H9 (cell line): Measurements from ENCODE around the gene NCOA1. TPM values are rescaled to one million over a fixed set of nuclear protein-coding genes. Genes with fewer than 3 reads are reported as not detected.
A peak's percentile ranks its signal among the peaks of the same experiment; 100 is the strongest.

Experiments used
- DNase-seq: peaks from one replicate; pipeline ENCODE4 v3.0.0-alpha.2; 2017
- H2AFZ ChIP-seq: one replicate; pipeline ENCODE4 v1.6.1; 2013; ENCODE audit warnings: mild to moderate bottlenecking, low read length, control low read depth, moderate library complexity
- H2AK5ac ChIP-seq: 2 replicates; pipeline ENCODE4 v1.6.1; 2013; ENCODE audit warnings: low read length, control low read depth, mixed read lengths; ENCODE audit not compliant: insufficient read length
- H2BK120ac ChIP-seq: one replicate; pipeline ENCODE4 v1.6.1; 2013; ENCODE audit warnings: low read depth, mild to moderate bottlenecking, low read length, control low read depth, inconsistent platforms; ENCODE audit not compliant: poor library complexity, severe bottlenecking
- H2BK12ac ChIP-seq: 2 replicates; pipeline ENCODE4 v1.6.1; 2013; ENCODE audit warnings: low read length, control low read depth, mixed read lengths, low read depth; ENCODE audit not compliant: insufficient read length
- H2BK15ac ChIP-seq: 2 replicates; pipeline ENCODE4 v1.6.1; 2013; ENCODE audit warnings: low read depth, low read length, control low read depth
- H2BK20ac ChIP-seq: one replicate; pipeline ENCODE4 v1.6.1; 2013; ENCODE audit warnings: low read depth, mild to moderate bottlenecking, low read length, control low read depth, inconsistent platforms; ENCODE audit not compliant: poor library complexity, severe bottlenecking
- H2BK5ac ChIP-seq: 2 replicates; pipeline ENCODE4 v1.6.1; 2013; ENCODE audit warnings: low read length, control low read depth, mixed read lengths; ENCODE audit not compliant: insufficient read length
- H3K14ac ChIP-seq: 2 replicates; pipeline ENCODE4 v1.6.1; 2013; ENCODE audit warnings: low read length, control low read depth; ENCODE audit not compliant: insufficient read depth
- H3K18ac ChIP-seq: 2 replicates; pipeline ENCODE4 v1.6.1; 2013; ENCODE audit warnings: low read depth, mild to moderate bottlenecking, mixed read lengths, low read length, control low read depth; ENCODE audit not compliant: insufficient read length
- H3K23ac ChIP-seq: 2 replicates; pipeline ENCODE4 v1.6.1; 2013; ENCODE audit warnings: low read length, control low read depth, mixed read lengths, low read depth; ENCODE audit not compliant: insufficient read length
- H3K23me2 ChIP-seq: 2 replicates; pipeline ENCODE4 v1.6.1; 2013; ENCODE audit warnings: low read depth, mild to moderate bottlenecking, mixed read lengths, low read length, control low read depth; ENCODE audit not compliant: insufficient read length, poor library complexity, severe bottlenecking
- H3K27ac ChIP-seq: 2 replicates; pipeline ENCODE4 v1.5.1; 2013; ENCODE audit warnings: low read length, control low read depth, mixed read lengths, low read depth; ENCODE audit not compliant: insufficient read length
- H3K27me3 ChIP-seq: 2 replicates; pipeline ENCODE4 v1.6.1; 2013; ENCODE audit warnings: low read length, control low read depth, inconsistent platforms; ENCODE audit not compliant: insufficient read depth
- H3K4ac ChIP-seq: 2 replicates; pipeline ENCODE4 v1.6.1; 2013; ENCODE audit warnings: low read depth, mild to moderate bottlenecking, control low read depth, inconsistent platforms, low read length, moderate library complexity
- H3K4me1 ChIP-seq: 2 replicates; pipeline ENCODE4 v1.6.1; 2013; ENCODE audit warnings: low read length, control low read depth, inconsistent platforms; ENCODE audit not compliant: insufficient read depth
- H3K4me2 ChIP-seq: 2 replicates; pipeline ENCODE4 v1.6.1; 2013; ENCODE audit warnings: low read length, control low read depth, mixed read lengths; ENCODE audit not compliant: insufficient read length, insufficient read depth
- H3K56ac ChIP-seq: 2 replicates; pipeline ENCODE4 v1.6.1; 2013; ENCODE audit warnings: low read depth, mild to moderate bottlenecking, mixed read lengths, low read length, control low read depth; ENCODE audit not compliant: insufficient read length
- H3K79me1 ChIP-seq: 2 replicates; pipeline ENCODE4 v1.6.1; 2013; ENCODE audit warnings: low read depth, mild to moderate bottlenecking, moderate library complexity, low read length, control low read depth, inconsistent platforms; ENCODE audit not compliant: insufficient read depth, poor library complexity, severe bottlenecking
- H3K79me2 ChIP-seq: 2 replicates; pipeline ENCODE4 v1.6.1; 2013; ENCODE audit warnings: low read length, control low read depth, inconsistent platforms; ENCODE audit not compliant: insufficient read depth
- H3K9ac ChIP-seq: 2 replicates; pipeline ENCODE4 v1.6.1; 2013; ENCODE audit warnings: low read length, control low read depth, mixed read lengths; ENCODE audit not compliant: insufficient read length; ENCODE audit errors: extremely low read depth
- H3K9me3 ChIP-seq: one replicate; pipeline ENCODE4 v1.6.1; 2013; ENCODE audit warnings: low read depth, low read length, inconsistent platforms; ENCODE audit not compliant: control insufficient read depth
- H3T11ph ChIP-seq: one replicate; pipeline ENCODE4 v1.6.1; 2013; ENCODE audit warnings: mild to moderate bottlenecking, low read length, control low read depth, inconsistent platforms
- H4K20me1 ChIP-seq: one replicate; pipeline ENCODE4 v1.6.1; 2013; ENCODE audit not compliant: control insufficient read depth, insufficient read length, insufficient read depth
- H4K5ac ChIP-seq: 2 replicates; pipeline ENCODE4 v1.6.1; 2013; ENCODE audit warnings: low read depth, mild to moderate bottlenecking, mixed read lengths, low read length, control low read depth; ENCODE audit not compliant: insufficient read length
- H4K8ac ChIP-seq: replicated peaks from 2 replicates; pipeline ENCODE4 v1.6.1; 2013; ENCODE audit warnings: low read length, control low read depth, mixed read lengths, low read depth; ENCODE audit not compliant: insufficient read length
- H4K91ac ChIP-seq: 2 replicates; pipeline ENCODE4 v1.6.1; 2013; ENCODE audit warnings: low read depth, mild to moderate bottlenecking, moderate library complexity, mixed read lengths, low read length, control low read depth; ENCODE audit not compliant: insufficient read length
- H3K27ac Mint-ChIP-seq, 3 experiments: 2 replicates in 2 of 3; 3 replicates in 1 of 3; pipeline ENCODE4 v1.8.0; 2020 to 2021; ENCODE audit warnings: mixed read lengths in 3 of 3, mild to moderate bottlenecking in 1 of 3, moderate library complexity in 1 of 3
- H3K27me3 Mint-ChIP-seq: 2 replicates; pipeline ENCODE4 v1.8.0; 2021; ENCODE audit warnings: low read depth, mild to moderate bottlenecking, moderate library complexity, mixed read lengths
- H3K36me3 Mint-ChIP-seq, 3 experiments: 2 replicates in 2 of 3; 3 replicates in 1 of 3; pipeline ENCODE4 v1.8.0; 2020 to 2021; ENCODE audit warnings: low read depth in 3 of 3, mixed read lengths in 3 of 3; ENCODE audit not compliant: insufficient read depth in 1 of 3
- H3K4me1 Mint-ChIP-seq, 2 experiments: 2 replicates each; pipeline ENCODE4 v1.8.0; 2020; ENCODE audit warnings: mixed read lengths in 2 of 2
- H3K4me3 Mint-ChIP-seq, 2 experiments: 2 replicates in 1 of 2; 3 replicates in 1 of 2; pipeline ENCODE4 v1.8.0; 2020 to 2021; ENCODE audit warnings: mild to moderate bottlenecking in 2 of 2, mixed read lengths in 2 of 2, moderate library complexity in 1 of 2
- H3K9me3 Mint-ChIP-seq, 2 experiments: 2 replicates in 1 of 2; 3 replicates in 1 of 2; pipeline ENCODE4 v1.8.0; 2020; ENCODE audit warnings: mild to moderate bottlenecking in 2 of 2, mixed read lengths in 2 of 2, moderate library complexity in 1 of 2
- WGBS: extraction: QIAGEN DNeasy Blood & Tissue Kit; methylation state at CpG from one replicate; pipeline ENCODE4 v1.1.7; 2013; ENCODE audit warnings: missing lambda C conversion rate, low lambda C conversion rate, mixed read lengths; ENCODE audit not compliant: insufficient read length; ENCODE audit errors: extremely low coverage; 5-methylcytosine and 5-hydroxymethylcytosine counted together
- total RNA-seq: library from RNA; stranded (reverse); gene quantifications from 2 replicates; pipeline ENCODE4 v1.2.1, GENCODE V29; 2021
- TF ChIP-seq, protein P1 (sequence below): fragments of 200-600 bp; sonication (generic); conservative IDR thresholded peaks from 3 replicates; pipeline ENCODE4 v1.8.0; 2021; ENCODE audit warnings: antibody characterized with exemption, mild to moderate bottlenecking

NCOA1 gene
- total RNA-seq, 1 experiment from 2014 or later, result 14.8 TPM

DNA sequence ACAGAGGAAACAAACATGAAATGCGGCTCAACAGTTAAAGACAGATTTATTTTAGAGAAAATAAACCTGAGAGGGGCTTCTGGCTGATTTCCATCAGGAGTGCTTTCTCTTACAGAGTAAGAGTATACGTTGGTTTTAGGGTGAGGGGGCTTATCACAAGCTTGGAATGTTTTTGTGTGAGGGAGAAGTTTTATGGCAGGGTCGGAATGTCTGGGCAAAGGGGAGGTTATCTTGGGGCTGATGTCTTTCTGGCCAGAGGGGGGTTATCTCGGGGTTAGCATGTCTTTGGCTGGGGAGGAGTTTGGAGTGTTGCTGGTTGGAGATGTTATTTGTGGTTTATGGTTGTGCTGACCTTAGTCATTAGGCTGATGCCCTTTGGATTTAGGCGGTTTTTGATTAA, 280.0 kb downstream of the NCOA1 start:
- Histone ChIP-seq H3T11ph (no peak overlapping the region), H4K20me1 (no peaks in the 10 kb centered on the region), H3K23ac (no peak overlapping the region), H4K91ac (no peak overlapping the region), H2BK20ac (no peak overlapping the region), H2BK15ac (no peak overlapping the region), H2BK5ac (no peak overlapping the region), H2AFZ (no peak overlapping the region), H2BK120ac (no peak overlapping the region), H2BK12ac (no peak overlapping the region), H4K5ac (no peak overlapping the region), H3K18ac (no peak overlapping the region), H3K23me2 (no peaks in the 10 kb centered on the region), H3K4me2 (no peak overlapping the region), H2AK5ac (no peak overlapping the region), H3K27ac (no peak overlapping the region), H3K79me1 (no peaks in the 10 kb centered on the region), H3K9me3 (no peaks in the 10 kb centered on the region), H3K14ac (no peak overlapping the region), H4K8ac (no peak overlapping the region), H3K9ac (no peak overlapping the region), H3K4me1 (no peaks in the 10 kb centered on the region), H3K27me3 (no peaks in the 10 kb centered on the region), H3K4ac (no peak overlapping the region), H3K56ac (no peak overlapping the region), H3K79me2 (no peaks in the 10 kb centered on the region)
- H3K36me3 Mint-ChIP-seq, result peaks cover 4 to 19% (median 9%) of the 10 kb centered on the region in 3 experiments; a peak in 6 of 7 replicates
- H3K9me3 Mint-ChIP-seq, result peaks cover 0 to 3% of the 10 kb centered on the region in 2 experiments; a peak in 1 of 5 replicates
- 0 out of 7 replicates have a peak overlapping the region, but pooled peaks of 2 of the 3 experiments have one; percentile 1 to 4 for H3K27ac Mint-ChIP-seq
- no peaks in the 10 kb centered on the region; the same call in 1 of the 2 replicates for H3K27me3 Mint-ChIP-seq
- WGBS, result no CpG with 5 or more reads among the region's 5 CpGs
- TF ChIP-seq, protein P1, sequence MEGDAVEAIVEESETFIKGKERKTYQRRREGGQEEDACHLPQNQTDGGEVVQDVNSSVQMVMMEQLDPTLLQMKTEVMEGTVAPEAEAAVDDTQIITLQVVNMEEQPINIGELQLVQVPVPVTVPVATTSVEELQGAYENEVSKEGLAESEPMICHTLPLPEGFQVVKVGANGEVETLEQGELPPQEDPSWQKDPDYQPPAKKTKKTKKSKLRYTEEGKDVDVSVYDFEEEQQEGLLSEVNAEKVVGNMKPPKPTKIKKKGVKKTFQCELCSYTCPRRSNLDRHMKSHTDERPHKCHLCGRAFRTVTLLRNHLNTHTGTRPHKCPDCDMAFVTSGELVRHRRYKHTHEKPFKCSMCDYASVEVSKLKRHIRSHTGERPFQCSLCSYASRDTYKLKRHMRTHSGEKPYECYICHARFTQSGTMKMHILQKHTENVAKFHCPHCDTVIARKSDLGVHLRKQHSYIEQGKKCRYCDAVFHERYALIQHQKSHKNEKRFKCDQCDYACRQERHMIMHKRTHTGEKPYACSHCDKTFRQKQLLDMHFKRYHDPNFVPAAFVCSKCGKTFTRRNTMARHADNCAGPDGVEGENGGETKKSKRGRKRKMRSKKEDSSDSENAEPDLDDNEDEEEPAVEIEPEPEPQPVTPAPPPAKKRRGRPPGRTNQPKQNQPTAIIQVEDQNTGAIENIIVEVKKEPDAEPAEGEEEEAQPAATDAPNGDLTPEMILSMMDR, result no peak
- H3K4me3 Mint-ChIP-seq, result no peak overlapping the region; a peak in 1 of 5 replicates
- no peak for DNase-seq
- peaks cover 13 to 16% of the 10 kb centered on the region in 2 experiments for H3K4me1 Mint-ChIP-seq
